Left ventricle myocardium inferior (tissue), 1 donor: ENCODE measurements around the gene HACD3. TPM values are rescaled to one million over a fixed set of nuclear protein-coding genes. Genes with fewer than 3 reads are reported as not detected.

Experiments
- DNase-seq: peaks from one replicate; pipeline ENCODE4 v3.0.0-alpha.2; 2020
- H3K27ac ChIP-seq: fragments of 200-600 bp; replicated peaks from 2 replicates; pipeline ENCODE4 v1.8.0; 2021
- H3K27me3 ChIP-seq: fragments of 200-600 bp; 2 replicates; pipeline ENCODE4 v1.8.0; 2021; ENCODE audit warnings: low read depth
- H3K36me3 ChIP-seq: fragments of 200-600 bp; 2 replicates; pipeline ENCODE4 v1.8.0; 2021
- H3K4me1 ChIP-seq: fragments of 200-600 bp; 2 replicates; pipeline ENCODE4 v1.8.0; 2021
- H3K4me3 ChIP-seq: fragments of 200-600 bp; 2 replicates; pipeline ENCODE4 v1.8.0; 2021; ENCODE audit warnings: mild to moderate bottlenecking, moderate library complexity
- H3K9me3 ChIP-seq: fragments of 200-600 bp; replicated peaks from 2 replicates; pipeline ENCODE4 v1.8.0; 2021
- intact Hi-C: fragments of 100-400 bp; cut with micrococcal nuclease; formaldehyde crosslinking; loops from one replicate; pipeline ENCODE4 v1.11.0; 2022
- total RNA-seq: library from RNA; stranded (reverse); fragmentation: NEBNext Ultra II Directional; extraction: Animal tissue kit (Norgen Biotek cat#: 25700); gene quantifications from one replicate; pipeline ENCODE4 v1.2.1, GENCODE V29; 2021
- TF ChIP-seq, protein P1 (sequence below): fragments of 200-600 bp; IDR thresholded peaks from 2 replicates; pipeline ENCODE4 v1.8.0; 2021; ENCODE audit warnings: antibody characterized with exemption, mild to moderate bottlenecking, borderline replicate concordance
- donor health status: DM: no; HTN: yes; CAD: no; lungs with severe emphysema.

HACD3 gene
- total RNA-seq, 1 donor from 2014 or later: 8.9 TPM

DNA sequence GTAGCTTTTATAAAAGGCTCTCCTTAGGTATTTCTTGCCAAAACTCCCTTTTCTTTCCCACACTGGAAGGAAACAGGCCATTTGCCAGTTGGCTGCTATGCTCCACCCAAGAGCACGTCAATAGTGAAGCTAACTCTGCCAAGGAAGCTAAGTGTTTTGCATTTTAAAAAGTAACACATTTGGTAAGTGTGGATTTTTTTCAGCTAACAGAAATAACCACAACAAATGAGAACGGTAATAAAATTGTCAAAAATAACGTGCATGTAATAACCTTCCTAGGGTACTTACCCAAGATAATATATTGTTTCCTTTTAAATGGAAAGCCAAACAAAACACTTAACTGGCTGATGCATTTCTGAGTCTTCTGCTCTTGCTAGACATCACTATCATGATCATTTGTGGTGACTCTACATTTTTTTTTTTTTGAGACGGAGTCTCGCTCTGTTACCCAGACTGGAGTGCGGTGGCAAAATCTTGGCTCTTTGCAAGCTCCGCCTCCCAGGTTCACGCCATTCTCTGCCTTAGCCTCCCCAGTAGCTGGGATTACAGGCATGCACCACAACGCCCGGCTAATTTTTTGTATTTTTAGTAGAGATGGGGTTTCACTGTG lies 17.4 kb upstream of the HACD3 start:
- intact Hi-C loops: no loop called here
- peak; percentile 50 for DNase-seq
- H3K9me3 ChIP-seq: no peaks in the 10 kb centered on the region
- peaks cover 71% of the 10 kb centered on the region for H3K4me1 ChIP-seq
- H3K36me3 ChIP-seq: peaks cover 34% of the 10 kb centered on the region
- peak overlapping the region; percentile 76 for H3K27ac ChIP-seq
- peak overlapping the region; percentile 52 for H3K4me3 ChIP-seq
- H3K27me3 ChIP-seq: no peaks in the 10 kb centered on the region
- TF ChIP-seq, protein P1, sequence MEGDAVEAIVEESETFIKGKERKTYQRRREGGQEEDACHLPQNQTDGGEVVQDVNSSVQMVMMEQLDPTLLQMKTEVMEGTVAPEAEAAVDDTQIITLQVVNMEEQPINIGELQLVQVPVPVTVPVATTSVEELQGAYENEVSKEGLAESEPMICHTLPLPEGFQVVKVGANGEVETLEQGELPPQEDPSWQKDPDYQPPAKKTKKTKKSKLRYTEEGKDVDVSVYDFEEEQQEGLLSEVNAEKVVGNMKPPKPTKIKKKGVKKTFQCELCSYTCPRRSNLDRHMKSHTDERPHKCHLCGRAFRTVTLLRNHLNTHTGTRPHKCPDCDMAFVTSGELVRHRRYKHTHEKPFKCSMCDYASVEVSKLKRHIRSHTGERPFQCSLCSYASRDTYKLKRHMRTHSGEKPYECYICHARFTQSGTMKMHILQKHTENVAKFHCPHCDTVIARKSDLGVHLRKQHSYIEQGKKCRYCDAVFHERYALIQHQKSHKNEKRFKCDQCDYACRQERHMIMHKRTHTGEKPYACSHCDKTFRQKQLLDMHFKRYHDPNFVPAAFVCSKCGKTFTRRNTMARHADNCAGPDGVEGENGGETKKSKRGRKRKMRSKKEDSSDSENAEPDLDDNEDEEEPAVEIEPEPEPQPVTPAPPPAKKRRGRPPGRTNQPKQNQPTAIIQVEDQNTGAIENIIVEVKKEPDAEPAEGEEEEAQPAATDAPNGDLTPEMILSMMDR: no peak

DNA sequence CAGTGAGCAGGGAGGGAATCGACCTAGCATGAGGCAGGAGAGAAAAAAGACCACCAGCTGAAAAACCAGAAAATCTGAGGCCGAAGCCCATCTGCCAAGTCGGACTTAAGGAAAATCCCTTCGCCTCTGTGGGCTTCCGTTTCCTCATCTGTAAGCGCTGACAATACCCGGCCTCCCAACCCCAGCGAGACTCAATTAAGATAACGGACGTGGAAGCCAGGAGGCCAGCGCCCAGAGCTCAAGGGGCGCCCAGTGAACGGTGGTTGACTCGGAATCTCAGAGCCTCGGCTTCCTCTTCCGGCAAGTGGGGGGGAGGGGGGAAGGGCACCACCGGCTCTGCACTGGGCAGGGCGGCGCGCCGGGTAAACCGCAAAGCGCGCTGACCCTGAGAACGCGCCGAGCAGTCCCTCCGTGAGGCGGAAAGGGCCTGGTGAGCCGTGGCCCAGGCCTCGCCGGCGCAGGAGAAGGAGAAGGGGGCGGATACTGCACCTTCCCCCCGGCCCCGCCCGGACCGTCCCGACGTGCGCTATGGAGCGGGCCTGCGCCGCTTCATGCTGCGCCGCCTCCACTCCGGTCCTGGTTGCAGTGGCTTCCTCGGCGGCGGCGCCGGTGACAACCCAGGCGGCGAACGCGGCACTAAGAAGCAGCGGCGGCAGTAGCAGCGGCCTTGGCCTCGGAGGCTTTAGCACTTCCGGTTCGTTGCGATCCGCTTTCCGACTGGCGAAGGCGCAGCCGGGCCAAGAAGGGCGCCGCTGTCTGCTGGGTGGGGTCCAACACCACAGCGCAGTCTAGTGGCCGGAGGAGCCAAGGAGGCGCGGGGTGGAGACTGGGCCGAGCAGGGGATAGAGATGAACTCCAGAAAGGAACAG lies 13.0 kb upstream of the HACD3 start, which contains the start of gene DPP8:
Gene DPP8, minus strand, starts transcription at position 693 of the 869 bp plus-strand sequence. CDS start 5,136 bp downstream, outside the sequence.
- Histone ChIP-seq H3K27me3 (no peaks in the 10 kb centered on the region), H3K9me3 (no peaks in the 10 kb centered on the region), H3K4me1 (peaks cover 56% of the 10 kb centered on the region), H3K27ac (peak within 1 kb of the TSS; percentile 98), H3K36me3 (peaks cover 4% of the 10 kb centered on the region), H3K4me3 (peak within 1 kb of the TSS; percentile 100)
- TF ChIP-seq, protein P1: peak; percentile 90
- intact Hi-C loops: no loop called here
- DNase-seq: peak; percentile 93

DNA sequence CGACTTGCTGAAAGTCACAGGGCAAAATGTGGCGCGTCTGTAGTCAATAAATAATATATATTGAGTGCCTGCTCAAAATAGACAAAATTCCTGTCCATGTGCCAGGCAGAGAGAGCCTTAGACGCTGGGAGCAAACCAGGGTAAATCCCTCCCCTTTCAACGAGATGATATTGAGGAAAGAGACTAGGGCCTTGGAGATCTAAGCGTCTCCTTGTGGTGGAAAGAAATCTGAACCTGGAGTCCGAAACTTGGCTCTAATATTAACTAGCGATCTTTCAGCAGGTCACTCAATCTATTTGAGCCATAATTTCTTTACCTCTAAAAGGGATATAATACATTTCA lies 12.4 kb upstream of the HACD3 start:
- TF ChIP-seq, protein P1: no peak
- Histone ChIP-seq H3K36me3 (peaks cover 4% of the 10 kb centered on the region), H3K4me1 (peaks cover 50% of the 10 kb centered on the region), H3K27me3 (no peaks in the 10 kb centered on the region), H3K4me3 (peak overlapping the region; percentile 100), H3K9me3 (no peaks in the 10 kb centered on the region), H3K27ac (peak overlapping the region; percentile 98)
- intact Hi-C loops: no loop called here
- DNase-seq: no peak

DNA sequence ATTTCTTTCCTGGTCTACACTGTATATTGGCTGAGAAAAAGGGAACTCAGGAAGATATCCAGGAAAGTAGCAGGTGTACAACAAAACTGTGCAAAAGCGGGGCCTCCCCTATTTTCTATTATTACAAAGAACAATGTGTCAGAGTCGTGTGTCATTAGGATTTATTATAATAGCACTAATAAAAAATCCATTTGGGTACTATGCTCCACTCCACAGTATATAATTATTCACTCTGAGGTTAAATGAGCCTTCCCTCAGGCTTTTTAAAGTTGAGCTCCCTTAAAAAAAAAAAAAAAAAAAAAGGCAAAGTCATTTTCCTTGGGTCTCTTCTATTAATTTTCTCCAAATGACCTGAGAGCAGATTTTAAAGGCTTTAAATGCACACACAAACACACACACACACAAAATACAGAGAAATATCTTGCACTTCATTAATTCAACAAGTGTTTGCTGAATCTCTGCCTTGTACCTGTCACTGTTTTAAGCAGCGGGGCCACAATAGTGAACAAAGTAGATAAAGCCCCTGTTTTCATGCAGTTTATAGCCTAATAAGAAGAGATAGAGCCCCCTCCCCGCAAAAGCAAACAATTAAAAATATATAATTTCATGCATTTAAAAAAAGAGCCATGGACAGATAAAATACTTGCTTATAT lies 11.5 kb upstream of the HACD3 start:
- DNase-seq: no peak
- H3K4me1 ChIP-seq: peaks cover 41% of the 10 kb centered on the region
- peaks cover 4% of the 10 kb centered on the region for H3K36me3 ChIP-seq
- H3K27me3 ChIP-seq: no peaks in the 10 kb centered on the region
- TF ChIP-seq, protein P1: no peak
- no peak overlapping the region for H3K27ac ChIP-seq
- no peaks in the 10 kb centered on the region for H3K9me3 ChIP-seq
- no peak overlapping the region for H3K4me3 ChIP-seq
- intact Hi-C loops: no loop called here

DNA sequence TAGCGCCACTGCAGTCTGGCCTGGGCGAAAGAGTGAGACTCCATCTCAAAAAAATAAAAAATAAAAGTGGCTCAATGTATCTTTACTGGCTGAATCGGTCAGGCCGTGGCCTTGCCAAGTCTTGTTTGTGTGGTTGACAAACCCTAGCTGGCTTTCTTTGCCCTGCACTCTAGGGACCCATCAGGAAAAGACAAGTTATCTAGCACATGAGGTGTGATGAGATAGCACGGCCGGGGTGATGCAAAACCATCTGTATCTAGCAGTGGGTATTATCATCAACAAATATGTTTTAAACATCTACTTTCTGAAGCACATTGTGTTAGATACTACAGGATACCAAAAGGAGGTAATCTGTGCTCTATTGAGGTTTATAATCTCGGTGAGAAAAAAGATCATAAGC lies 8.9 kb upstream of the HACD3 start:
- TF ChIP-seq, protein P1: no peak
- peaks cover 15% of the 10 kb centered on the region for H3K4me1 ChIP-seq
- no peak overlapping the region for H3K4me3 ChIP-seq
- intact Hi-C loops: no loop called here
- DNase-seq: no peak
- H3K36me3 ChIP-seq: no peaks in the 10 kb centered on the region
- H3K27ac ChIP-seq: no peak overlapping the region
- H3K27me3 ChIP-seq: no peaks in the 10 kb centered on the region
- no peaks in the 10 kb centered on the region for H3K9me3 ChIP-seq
